DMS53 (cell line): ENCODE data around the gene FGGY.
A peak's percentile ranks its signal among the peaks of the same experiment; 100 is the strongest.
"Not testable (repeated sequence)": the region's sequence is repeated elsewhere in the genome, so short reads cannot be mapped to it uniquely, and the experiment has no call there.

ENCODE experiments used
- DNase-seq: peaks from one replicate; lab custom pipeline; 2025; lab: John Stamatoyannopoulos, UW

Gene FGGY

GRCh38 chr1:59511476-59512465 lies 214.9 kb downstream of the FGGY start:
- DNase-seq: peak; percentile 32

GRCh38 chr1:59512702-59513101 lies 215.8 kb downstream of the FGGY start:
- DNase-seq: no peak

- no peak for DNase-seq
Observed at GRCh38 chr1:59514061-59514909, 217.4 kb downstream of the FGGY start.

- no peak for DNase-seq
Observed at GRCh38 chr1:59516881-59517280, 220.0 kb downstream of the FGGY start.

DNA sequence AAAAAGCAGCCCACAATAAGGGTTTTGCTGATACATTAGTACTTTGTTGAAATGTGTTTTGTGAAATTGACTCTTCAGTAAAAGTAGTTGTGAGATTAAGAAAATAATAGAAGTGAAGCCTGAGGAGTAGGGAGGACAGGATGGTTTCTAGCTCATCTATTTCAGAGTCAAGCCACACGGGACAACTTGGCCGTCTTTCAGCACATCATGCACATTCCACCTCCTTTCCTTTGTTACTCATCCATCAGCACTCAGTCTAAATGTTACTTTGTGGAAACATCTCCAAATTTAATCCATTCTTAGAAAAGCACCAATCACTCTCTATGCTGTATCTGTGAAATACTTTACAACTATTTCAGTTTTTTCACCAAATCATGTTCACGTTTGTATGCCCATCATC lies 223.3 kb downstream of the FGGY start:
- DNase-seq: no peak

DNA sequence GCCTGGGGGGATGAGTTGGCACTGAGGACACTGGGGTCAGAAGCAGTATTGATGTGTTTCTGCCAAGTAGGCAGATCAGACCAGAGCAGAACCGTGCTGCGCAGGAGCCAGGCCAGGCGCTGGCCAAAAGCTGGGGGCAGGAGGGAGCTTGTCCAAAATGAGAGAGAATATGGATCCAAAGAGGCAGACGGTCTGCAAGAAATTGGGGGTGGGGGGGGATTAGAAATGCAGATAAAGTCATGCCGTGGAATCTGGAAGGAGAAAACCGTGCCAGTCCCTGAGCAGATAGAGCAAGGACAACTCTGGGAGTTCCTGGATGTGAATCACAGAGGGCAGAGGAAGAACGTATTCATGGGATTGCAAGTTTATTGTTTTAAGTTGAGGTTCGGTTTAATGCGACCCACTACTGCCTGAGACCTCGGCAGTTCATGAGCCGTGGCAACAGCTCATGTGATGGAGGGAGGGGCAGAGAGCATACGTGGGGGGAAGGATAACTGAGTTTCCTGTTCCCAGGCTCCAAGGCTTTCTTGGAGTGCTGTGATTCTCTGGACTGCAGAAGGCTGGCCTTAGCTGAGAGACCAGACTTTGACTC lies 224.0 kb downstream of the FGGY start:
- DNase-seq: no peak

- DNase-seq: no peak
Observed at GRCh38 chr1:59521456-59521855, 224.6 kb downstream of the FGGY start.

DNA sequence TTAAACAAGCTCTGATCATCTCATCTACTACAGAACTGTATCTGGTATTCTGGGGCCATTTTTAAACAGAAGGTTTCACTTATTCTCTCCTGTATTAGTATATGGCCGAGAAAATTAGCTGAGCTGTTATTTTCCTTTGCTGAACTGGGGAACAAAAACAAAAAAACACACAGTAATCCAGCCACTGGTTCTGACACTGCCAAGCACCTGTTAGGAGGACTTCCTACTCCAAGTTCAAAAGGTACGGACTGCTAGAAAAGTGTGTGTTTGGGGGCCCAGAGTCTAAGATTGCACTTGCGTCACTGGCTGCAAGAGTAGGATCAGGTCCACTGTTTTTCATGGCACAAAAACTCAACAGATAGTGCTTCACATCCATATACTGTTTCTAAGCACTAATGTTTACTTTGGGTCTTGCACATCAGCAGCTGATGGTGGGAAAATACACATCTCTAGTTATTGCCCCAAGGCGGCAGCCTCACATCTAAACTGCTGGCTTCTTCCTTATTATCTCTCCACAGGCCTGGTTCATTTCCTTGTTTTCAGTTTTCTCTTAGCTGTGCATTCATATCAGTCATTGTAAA lies 226.1 kb downstream of the FGGY start:
- DNase-seq: peak; percentile 36

DNA sequence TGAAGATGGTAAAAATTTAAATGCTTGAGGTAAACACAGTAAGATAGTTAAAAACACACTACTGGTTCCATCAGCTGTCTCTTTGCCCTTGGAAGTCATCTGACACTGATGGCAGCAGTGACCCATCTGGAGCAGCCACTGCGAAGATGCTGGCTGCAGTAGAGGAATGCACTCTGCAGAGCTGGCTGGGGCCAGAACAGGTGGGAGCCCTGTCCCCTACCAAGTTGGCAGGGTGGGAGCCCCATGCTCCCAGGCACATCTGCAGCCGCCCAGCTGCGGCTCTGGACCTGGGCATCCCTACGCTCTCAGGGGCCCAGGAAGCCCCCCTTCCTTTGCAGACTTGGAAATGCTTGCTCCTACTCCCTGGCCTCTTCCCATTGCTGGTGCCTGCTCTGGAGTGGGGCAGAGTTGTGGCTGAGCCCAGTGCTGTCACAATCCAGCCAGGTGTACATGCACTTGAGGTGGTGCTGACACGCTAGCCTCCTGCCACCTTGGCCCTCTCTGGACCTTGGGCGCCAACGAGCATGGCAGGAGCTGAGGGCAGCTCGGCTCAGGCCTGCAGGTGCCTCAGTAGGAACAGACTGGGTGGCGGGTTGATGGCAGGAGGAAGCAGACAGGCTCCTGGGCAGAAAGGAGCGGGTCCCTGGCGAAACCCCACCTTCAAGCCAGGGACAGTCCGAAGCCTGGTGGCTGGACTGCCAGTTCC lies 227.0 kb downstream of the FGGY start:
- DNase-seq: no peak

DNA sequence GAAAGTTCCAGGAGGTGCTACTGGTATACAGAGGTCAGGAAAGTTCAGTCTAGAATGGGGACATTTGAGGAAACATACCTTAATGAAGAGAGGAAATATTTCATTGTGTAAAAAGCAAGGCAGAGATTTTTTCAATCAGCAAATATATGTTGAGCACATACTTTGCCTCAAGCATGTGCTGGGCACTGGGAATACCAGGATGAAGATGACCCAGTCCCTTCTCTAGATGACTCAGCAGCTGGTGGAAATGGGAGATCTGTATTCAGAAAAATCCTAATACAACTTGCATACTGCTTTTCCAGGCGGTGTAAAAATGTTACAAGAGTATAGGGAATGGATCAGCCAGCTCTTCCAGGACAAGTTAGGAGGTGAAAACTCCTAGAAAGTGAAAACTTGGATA lies 229.3 kb downstream of the FGGY start:
- DNase-seq: peak; percentile 17

DNA sequence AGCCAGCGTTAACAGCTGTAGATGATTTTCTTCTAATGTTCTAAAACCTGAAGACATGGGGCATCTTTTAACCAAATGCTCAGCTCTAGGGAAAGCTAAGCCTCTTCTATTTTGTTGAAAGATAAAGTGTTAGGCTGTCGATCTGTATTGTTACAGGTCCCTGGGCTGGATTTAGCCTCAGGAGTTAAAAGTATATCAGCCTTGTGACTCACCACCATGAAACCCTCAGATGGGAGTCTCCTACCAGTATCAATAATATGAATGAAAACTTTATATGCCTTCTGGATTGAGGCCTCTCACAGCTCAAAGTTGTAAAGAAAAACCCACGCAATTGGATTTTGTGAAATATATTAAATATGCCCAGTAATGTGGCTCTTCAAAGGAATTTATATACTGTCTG lies 231.6 kb downstream of the FGGY start:
- DNase-seq: no peak

DNA sequence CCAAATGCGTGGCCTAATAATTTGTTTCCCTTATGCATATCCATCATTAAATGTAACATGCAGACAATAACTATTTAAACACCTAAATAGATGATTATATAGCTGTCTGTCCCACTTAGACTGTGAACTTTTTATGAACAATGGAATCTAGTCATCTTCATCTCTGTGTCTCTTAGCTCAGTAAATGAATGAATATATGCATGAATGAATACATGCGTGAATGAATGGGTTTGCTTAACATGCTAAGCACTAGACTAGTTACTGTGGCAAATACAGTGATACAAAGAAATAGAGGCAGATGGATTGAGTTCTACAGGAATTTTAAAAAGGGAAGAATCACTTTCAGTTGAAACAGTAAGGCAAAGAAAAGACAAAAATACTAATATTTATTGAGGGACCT lies 232.0 kb downstream of the FGGY start:
- no peak for DNase-seq

GRCh38 chr1:59530119-59530518 lies 233.2 kb downstream of the FGGY start:
- DNase-seq: no peak

- DNase-seq: no peak
Observed at GRCh38 chr1:59532102-59532501, 235.2 kb downstream of the FGGY start.

DNA sequence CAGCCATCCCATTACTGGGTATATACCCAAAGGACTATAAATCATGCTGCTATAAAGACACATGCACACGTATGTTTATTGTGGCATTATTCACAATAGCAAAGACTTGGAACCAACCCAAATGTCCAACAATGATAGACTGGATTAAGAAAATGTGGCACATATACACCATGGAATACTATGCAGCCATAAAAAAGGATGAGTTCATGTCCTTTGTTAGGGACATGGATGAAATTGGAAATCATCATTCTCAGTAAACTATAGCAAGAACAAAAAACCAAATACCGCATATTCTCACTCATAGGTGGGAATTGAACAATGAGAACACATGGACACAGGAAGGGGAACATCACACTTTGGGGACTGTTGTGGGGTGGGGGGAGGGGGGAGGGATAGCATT lies 241.6 kb downstream of the FGGY start:
- not testable (repeated sequence) for DNase-seq

- no peak for DNase-seq
Observed at GRCh38 chr1:59539961-59540681, 243.2 kb downstream of the FGGY start.

DNA sequence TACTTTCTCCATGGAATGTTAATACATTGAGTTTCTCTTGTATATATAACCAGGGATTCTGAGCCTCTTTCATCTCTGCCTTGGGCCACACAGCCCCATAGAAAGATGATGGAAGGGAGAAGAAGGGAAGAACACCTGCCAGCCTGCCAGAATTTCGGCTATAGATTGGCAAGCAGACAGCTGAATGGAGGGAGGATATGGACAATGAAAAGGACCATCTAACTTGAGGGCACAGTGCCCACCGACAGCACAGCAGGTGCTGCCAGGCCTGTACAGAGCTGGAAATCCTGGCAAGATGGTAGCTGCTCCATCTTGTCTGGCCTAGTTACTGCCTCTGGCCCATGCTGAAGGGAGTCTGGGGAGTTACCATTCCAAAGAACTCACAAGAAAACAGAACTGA lies 244.3 kb downstream of the FGGY start:
- no peak for DNase-seq

DNA sequence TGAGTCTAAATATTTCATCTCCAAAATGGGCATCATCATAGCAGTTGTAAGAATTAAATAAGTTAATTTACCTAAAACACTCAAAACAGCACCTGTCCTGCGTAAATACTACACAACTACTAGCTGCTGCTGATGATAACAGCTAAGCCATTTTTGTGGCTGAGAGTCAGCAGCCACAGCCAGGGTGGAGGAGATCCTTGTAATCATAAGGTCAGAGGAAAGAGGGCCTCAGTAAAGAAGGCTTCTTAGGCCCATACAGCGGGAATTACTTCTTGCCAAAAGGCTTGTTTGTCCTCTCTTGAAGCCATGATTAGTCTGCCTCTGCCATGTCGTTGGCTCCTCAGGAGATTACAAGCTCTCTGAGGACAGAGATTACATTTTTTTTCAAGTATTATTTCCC lies 245.0 kb downstream of the FGGY start:
- no peak for DNase-seq

GRCh38 chr1:59543211-59543668 lies 246.3 kb downstream of the FGGY start:
- no peak for DNase-seq

- no peak for DNase-seq
Observed at GRCh38 chr1:59544615-59545293, 247.9 kb downstream of the FGGY start.
